Activated naive CD8-positive, alpha-beta T cell treated with anti-CD3 and anti-CD28 coated beads for 36 hours (primary cell): ENCODE data around the gene CACNA1C. TPM values are rescaled to one million over a fixed set of nuclear protein-coding genes. Genes with fewer than 3 reads are reported as not detected.
A peak's percentile ranks its signal among the peaks of the same experiment; 100 is the strongest.

Experiments
- DNase-seq: peaks from one replicate; pipeline ENCODE4 v3.0.0; 2021
- H3K27ac Mint-ChIP-seq: one replicate; pipeline ENCODE4 v1.8.0; 2022; ENCODE audit warnings: mild to moderate bottlenecking, moderate library complexity, mixed read lengths
- H3K27me3 Mint-ChIP-seq: one replicate; pipeline ENCODE4 v1.8.0; 2022; ENCODE audit warnings: mild to moderate bottlenecking, mixed read lengths
- H3K36me3 Mint-ChIP-seq: one replicate; pipeline ENCODE4 v1.8.0; 2021; ENCODE audit warnings: mild to moderate bottlenecking, mixed read lengths
- H3K4me1 Mint-ChIP-seq: one replicate; pipeline ENCODE4 v1.8.0; 2021; ENCODE audit warnings: mixed read lengths
- H3K4me3 Mint-ChIP-seq: one replicate; pipeline ENCODE4 v1.8.0; 2022; ENCODE audit warnings: mild to moderate bottlenecking, moderate library complexity, mixed read lengths
- H3K9me3 Mint-ChIP-seq: one replicate; pipeline ENCODE4 v1.8.0; 2022; ENCODE audit warnings: mixed read lengths
- total RNA-seq, 2 experiments: library from RNA; stranded (reverse); gene quantifications; one replicate each; pipeline ENCODE4 v1.2.3, GENCODE V29; 2021

Gene CACNA1C
- total RNA-seq, 2 experiments from 2014 or later = 0.02 to 0.14 TPM

DNA sequence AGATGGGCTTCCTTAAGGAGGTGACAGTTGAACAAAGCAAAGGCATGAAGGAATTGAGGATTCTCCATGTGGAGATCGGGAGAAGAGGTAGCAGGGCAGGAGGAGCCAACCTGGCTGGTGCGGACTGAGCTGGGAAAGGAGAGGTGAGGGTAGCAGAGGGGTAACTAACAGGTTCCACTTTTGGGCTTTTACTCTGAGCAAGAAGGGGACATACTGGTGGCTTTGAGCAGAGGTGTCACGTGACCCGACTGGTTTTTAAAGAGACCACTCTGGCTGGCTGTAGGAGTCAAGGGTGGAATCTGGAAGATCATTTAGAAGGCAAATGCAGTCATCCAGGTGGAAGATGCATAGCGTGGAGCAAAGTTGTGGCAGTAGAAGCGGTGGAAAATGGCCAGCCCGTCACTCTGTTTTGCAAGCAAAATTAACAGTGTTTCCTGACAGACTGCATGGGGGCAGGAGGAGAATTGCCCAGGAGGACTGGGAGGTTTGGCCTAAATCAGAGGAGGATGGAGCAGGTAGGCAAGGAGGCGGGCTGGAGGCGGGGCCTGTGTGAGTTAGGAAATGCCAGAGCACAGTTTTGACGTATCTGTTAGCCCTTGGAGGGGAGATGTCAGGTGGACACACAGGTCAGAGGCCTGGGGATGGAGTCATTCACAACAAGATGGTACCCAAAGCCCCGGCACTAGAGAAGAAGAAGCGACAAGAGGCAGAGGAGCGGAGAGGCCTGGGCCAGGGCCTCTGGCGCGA lies 585.7 kb downstream of the CACNA1C start:
- no peaks in the 10 kb centered on the region for H3K36me3 Mint-ChIP-seq
- H3K27ac Mint-ChIP-seq = no peak overlapping the region
- no peak overlapping the region for H3K4me3 Mint-ChIP-seq
- no peaks in the 10 kb centered on the region for H3K9me3 Mint-ChIP-seq
- no peak for DNase-seq
- peaks cover 20% of the 10 kb centered on the region for H3K4me1 Mint-ChIP-seq
- H3K27me3 Mint-ChIP-seq = peaks cover 8% of the 10 kb centered on the region

DNA sequence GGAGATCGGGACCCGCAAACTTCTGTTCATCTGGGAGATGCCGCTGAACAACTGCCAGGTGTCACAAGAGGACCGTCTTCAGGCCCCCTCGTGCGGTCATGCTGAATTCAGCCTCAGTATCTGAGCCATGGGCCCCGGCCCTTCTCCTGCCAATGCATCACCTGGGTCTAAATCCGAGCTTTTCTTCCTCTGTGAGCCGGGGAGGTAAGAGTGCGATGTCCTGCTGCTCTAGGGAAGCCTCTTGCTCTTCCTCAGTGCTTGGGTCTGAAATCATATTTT lies 586.2 kb downstream of the CACNA1C start:
- no peak for DNase-seq

DNA sequence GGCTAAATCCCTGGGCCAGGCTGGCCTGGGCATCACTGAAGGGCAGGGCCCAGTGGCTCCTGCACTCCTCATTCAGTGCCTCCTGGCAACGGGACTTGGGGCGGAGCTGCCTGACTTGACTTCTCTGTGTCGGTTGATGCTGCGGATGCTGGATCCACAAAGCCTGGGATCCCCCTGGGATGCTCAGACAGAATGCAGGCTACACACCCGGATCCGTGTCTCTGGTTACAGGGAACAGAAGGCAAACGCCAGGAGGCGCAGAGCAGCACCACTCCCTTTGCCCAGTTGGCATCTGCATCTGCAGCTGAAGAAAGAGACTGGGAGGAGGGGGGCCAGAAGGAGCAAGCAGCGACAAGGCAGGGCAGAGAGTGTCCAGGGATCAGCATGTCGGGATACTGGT lies 587.5 kb downstream of the CACNA1C start:
- Mint-ChIP-seq H3K27me3 (peaks cover 18% of the 10 kb centered on the region), H3K4me3 (no peak overlapping the region), H3K4me1 (peaks cover 23% of the 10 kb centered on the region), H3K36me3 (no peaks in the 10 kb centered on the region), H3K27ac (no peak overlapping the region), H3K9me3 (no peaks in the 10 kb centered on the region)
- DNase-seq = no peak

More for the DNA sequence above, 586.2 kb downstream of the CACNA1C start:
- no peak overlapping the region for H3K27ac Mint-ChIP-seq
- H3K9me3 Mint-ChIP-seq = no peaks in the 10 kb centered on the region
- peaks cover 13% of the 10 kb centered on the region for H3K27me3 Mint-ChIP-seq
- H3K36me3 Mint-ChIP-seq = no peaks in the 10 kb centered on the region
- H3K4me3 Mint-ChIP-seq = no peak overlapping the region
- peaks cover 20% of the 10 kb centered on the region for H3K4me1 Mint-ChIP-seq

DNA sequence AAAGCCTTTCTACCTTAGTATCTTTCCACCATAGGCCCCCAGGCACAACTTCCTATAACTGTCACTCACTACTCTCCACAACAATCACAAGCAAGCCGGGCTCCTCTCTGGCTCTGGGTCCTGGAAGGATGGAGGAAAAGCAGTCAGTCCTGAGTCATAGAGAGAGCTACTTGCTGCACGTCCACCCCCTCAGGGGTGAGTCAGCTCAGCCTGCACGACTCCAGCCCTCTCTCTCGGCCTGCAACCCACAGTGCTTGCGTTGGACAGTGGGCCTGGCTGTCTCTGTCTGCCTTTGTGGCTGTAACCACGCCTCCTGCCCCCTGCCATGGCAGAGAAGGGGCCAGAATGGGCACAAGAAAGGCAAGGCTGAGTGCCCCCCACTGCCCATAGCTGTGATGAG lies 587.9 kb downstream of the CACNA1C start:
- H3K9me3 Mint-ChIP-seq = no peaks in the 10 kb centered on the region
- peaks cover 20% of the 10 kb centered on the region for H3K27me3 Mint-ChIP-seq
- no peak overlapping the region for H3K27ac Mint-ChIP-seq
- DNase-seq = peak; percentile 12
- peaks cover 23% of the 10 kb centered on the region for H3K4me1 Mint-ChIP-seq
- H3K4me3 Mint-ChIP-seq = no peak overlapping the region
- no peaks in the 10 kb centered on the region for H3K36me3 Mint-ChIP-seq

DNA sequence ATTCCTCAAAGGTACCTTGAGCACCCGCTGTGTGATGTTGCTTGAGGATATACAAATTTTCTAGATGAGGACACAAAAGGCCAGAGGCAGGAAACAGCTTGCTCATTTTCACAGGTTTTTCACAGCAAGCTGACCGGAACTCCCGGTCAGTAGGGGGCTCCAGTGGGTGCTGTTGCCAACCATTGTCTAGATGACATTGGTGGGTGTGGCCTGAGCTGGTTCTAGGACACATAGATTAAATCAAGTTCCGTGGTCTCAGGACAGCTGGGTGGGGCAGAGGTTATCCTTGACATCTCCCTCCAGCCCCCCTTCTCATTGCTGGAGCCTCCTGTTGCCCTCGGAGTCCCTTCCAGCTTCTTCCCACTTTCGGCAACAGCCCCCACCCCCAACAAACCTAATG lies 588.4 kb downstream of the CACNA1C start:
- no peak for DNase-seq
- peaks cover 23% of the 10 kb centered on the region for H3K4me1 Mint-ChIP-seq
- no peaks in the 10 kb centered on the region for H3K36me3 Mint-ChIP-seq
- H3K9me3 Mint-ChIP-seq = no peaks in the 10 kb centered on the region
- peaks cover 25% of the 10 kb centered on the region for H3K27me3 Mint-ChIP-seq
- H3K27ac Mint-ChIP-seq = no peak overlapping the region
- H3K4me3 Mint-ChIP-seq = no peak overlapping the region

DNA sequence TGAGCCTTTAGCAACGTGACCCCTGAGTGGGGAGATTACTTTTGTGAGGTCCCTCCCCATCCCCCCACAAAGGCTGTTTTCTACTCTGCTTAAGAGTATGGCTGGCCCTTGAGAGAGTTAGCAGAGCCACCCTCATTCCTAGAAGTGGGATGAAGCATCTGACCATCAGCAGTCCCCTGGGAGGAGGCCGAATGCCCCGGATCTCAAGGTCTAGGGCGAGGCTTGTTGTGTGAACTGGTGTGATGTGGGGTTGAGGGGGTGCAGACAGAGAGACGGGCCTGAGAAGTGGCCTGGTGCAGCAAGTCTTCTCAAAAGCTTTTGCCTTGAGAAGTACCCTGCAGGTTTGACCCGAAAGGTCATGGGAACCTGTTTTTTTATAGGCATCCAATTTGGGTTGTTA lies 589.0 kb downstream of the CACNA1C start:
- Mint-ChIP-seq H3K9me3 (no peaks in the 10 kb centered on the region), H3K4me1 (peaks cover 23% of the 10 kb centered on the region), H3K27ac (no peak overlapping the region), H3K4me3 (no peak overlapping the region), H3K36me3 (no peaks in the 10 kb centered on the region), H3K27me3 (peaks cover 27% of the 10 kb centered on the region)
- DNase-seq = no peak

DNA sequence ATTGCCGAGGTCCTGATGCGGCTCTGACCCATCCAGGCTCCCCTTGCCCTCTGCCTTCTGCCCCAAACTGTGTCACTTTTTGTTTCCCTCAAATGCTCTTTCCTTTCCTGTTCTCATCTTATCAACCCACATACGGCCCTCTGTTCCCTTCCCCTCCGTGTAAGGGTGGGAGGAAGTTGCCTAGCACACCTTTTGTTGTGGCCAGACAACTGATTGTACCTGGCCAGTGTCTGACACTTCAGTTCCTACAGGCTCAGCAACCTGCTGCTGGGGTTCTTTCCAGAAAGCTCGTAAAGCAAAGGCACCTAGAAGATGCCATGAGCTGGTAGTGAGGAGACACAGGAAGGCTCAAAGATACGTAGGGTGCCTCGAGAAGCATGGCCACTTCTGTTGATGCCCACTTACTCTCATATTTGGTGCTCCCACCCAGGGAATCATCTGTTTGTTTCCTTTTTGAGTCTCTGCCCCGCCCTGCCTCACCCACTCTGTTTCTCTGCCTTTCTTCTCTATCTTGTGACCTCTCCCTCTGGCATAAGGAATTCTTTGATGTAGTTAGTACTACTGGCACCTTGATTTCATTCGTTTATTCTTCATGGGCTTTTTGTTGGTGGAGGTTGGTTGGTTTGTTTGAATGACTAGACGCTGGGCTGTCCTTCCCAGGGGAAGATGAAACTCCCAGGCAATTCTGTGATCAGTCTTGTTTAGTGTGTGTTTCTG lies 589.5 kb downstream of the CACNA1C start:
- Mint-ChIP-seq H3K4me1 (peaks cover 23% of the 10 kb centered on the region), H3K27me3 (peaks cover 31% of the 10 kb centered on the region), H3K9me3 (no peaks in the 10 kb centered on the region), H3K27ac (peak overlapping the region; percentile 18), H3K36me3 (no peaks in the 10 kb centered on the region), H3K4me3 (no peak overlapping the region)
- peak; percentile 11 for DNase-seq

DNA sequence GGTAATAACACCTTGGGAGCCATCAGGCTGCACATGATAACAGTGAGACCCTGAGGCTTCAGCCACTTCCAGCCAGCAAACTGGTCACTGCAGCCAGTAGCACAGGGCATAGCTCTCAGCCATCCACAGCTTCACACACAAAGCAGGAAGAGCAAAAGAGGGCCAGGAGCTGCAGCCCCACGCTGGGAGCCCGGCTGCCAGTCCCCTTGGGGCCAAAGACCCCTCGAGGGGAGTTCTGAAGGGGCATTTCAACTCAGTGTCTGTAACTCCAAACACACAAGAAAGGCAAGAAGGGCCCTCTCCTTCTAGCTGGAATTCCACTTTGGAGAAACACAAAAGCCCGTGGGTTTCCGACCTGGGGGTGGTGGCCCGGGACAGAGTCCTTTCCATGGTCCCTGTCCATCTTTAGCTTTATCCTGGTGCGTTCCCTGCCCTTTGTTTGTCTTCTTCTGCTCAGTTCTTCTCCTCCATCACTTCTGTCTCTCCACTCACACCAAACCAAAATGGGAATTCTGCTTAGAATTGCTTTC lies 590.2 kb downstream of the CACNA1C start:
- H3K36me3 Mint-ChIP-seq = no peaks in the 10 kb centered on the region
- DNase-seq = no peak
- H3K4me3 Mint-ChIP-seq = no peak overlapping the region
- H3K27ac Mint-ChIP-seq = peak overlapping the region; percentile 14
- peaks cover 23% of the 10 kb centered on the region for H3K4me1 Mint-ChIP-seq
- H3K27me3 Mint-ChIP-seq = peaks cover 31% of the 10 kb centered on the region
- no peaks in the 10 kb centered on the region for H3K9me3 Mint-ChIP-seq

DNA sequence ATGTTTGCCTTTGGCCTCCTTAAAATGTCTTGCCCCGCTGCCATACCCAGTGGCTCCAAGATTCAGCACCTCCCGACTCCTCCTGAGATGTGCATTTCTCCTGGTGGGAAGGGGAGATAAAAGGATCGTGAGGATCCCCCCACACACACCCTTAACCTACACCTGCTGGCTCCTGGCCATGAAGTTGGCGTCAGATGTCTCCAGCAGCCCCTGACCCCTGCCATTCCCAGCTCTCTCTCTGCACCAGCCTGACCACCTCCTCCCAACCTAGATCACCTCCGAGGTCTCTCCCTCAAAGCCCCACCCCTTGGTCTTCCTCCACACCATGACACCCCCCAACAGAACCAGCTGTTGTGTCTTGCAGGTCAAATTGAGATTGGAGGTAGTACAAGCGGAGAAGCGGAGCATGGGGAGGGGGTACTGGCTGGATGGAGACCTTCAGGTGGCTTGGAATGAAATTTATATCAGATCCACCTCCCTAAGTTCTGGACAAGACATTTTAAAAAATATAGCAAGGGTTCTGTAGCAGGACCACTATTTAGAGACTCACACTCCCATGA lies 590.9 kb downstream of the CACNA1C start:
- no peaks in the 10 kb centered on the region for H3K36me3 Mint-ChIP-seq
- no peak overlapping the region for H3K4me3 Mint-ChIP-seq
- peaks cover 38% of the 10 kb centered on the region for H3K27me3 Mint-ChIP-seq
- peaks cover 23% of the 10 kb centered on the region for H3K4me1 Mint-ChIP-seq
- no peak for DNase-seq
- no peaks in the 10 kb centered on the region for H3K9me3 Mint-ChIP-seq
- H3K27ac Mint-ChIP-seq = no peak overlapping the region

DNA sequence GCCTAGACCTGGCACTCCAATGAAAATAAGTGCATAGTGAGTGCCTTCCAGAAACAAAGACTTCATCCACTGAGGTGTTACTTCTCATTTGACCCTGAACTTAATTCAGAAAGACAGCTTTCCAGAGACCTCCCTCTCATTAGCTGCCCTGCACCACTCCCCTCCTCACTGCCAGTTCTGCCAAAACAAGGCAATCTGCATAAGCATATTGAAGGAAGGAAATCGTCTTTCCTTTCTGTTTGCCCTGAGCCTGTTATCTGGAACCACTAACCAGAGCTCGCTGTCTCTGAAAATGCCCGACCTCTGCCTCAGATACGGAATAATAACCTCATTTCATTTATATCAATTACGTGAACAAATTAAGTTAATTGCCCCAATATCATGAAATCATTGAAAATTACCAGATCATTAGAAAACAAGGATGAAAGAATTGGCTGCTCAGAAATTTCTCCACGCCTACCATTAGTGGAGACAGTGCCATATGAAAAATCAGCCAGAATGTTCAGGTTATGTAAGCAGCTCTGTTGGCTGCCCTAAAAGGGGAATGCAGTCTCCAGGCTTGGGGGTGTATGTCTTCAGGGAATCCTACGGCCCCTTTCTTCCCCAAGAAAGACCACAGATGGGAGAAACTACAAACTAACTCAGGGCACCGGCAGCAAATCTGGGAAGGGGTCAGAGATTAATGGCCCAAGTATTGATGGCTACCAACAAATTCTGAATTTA lies 592.1 kb downstream of the CACNA1C start:
- Mint-ChIP-seq H3K9me3 (no peaks in the 10 kb centered on the region), H3K4me1 (peaks cover 23% of the 10 kb centered on the region), H3K4me3 (no peak overlapping the region), H3K36me3 (no peaks in the 10 kb centered on the region), H3K27ac (no peak overlapping the region), H3K27me3 (peaks cover 38% of the 10 kb centered on the region)
- DNase-seq = no peak

DNA sequence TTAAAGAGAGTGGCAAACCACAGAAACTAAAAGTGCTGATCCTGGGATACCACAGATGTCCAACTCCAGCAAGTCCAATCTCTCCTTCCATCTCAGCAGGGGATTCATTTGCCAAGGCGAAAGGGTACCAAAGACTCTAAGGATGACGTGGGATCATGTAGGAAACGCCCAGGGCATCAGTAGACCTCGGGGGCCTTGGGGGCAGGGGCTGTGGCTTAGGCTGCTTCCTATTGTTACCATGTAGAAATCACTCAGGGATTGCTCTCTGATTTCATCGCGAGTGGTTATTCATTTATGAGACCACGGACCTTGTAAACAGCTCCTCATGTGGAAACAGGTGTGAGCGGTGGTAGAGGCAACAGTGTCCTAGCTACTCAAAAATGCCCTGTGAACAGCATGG lies 592.7 kb downstream of the CACNA1C start:
- Mint-ChIP-seq H3K9me3 (no peaks in the 10 kb centered on the region), H3K4me3 (no peak overlapping the region), H3K27ac (no peak overlapping the region), H3K36me3 (no peaks in the 10 kb centered on the region), H3K27me3 (peaks cover 38% of the 10 kb centered on the region), H3K4me1 (peaks cover 23% of the 10 kb centered on the region)
- no peak for DNase-seq

DNA sequence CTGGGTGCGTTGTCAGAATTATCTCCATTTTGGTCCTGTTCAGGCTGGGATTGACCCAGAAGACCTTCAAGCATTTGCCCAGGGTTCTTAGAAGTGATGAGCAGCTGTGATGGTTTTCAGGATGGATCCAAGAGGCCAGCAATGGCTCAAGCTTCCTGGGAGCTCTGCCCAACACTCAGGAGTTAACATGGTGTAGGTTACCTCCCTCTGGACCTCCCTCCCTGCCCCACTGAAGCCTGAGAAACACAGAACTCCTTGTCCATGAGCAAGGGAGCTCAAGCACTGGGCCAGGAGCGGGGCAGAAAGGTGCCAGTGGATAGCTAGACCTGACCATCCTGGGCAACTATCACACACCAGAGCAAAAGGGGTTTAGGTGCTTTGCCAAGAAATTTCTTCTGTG lies 593.6 kb downstream of the CACNA1C start:
- no peaks in the 10 kb centered on the region for H3K36me3 Mint-ChIP-seq
- peaks cover 38% of the 10 kb centered on the region for H3K27me3 Mint-ChIP-seq
- no peak for DNase-seq
- no peaks in the 10 kb centered on the region for H3K9me3 Mint-ChIP-seq
- no peak overlapping the region for H3K27ac Mint-ChIP-seq
- H3K4me1 Mint-ChIP-seq = peaks cover 19% of the 10 kb centered on the region
- no peak overlapping the region for H3K4me3 Mint-ChIP-seq

DNA sequence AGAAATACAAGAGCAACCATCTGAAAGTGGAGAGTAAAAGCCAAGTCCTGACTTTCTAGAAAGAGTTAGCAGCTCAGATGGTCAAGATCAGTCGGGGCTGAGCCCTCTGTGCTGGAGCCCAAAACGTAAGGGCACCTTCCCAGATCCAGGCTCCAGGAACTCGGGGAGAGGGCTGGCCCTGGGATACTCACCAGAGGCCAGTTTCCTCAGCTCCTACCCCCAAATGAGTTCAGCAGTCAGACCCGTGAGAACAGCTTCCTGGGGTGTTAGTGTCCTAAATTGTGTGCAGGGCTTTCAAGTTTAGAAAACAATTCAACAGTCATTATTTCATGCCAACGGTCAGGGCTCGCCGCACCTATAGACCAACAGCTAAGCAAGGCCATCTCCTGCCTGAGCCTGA lies 594.4 kb downstream of the CACNA1C start:
- no peak overlapping the region for H3K27ac Mint-ChIP-seq
- H3K4me1 Mint-ChIP-seq = peaks cover 12% of the 10 kb centered on the region
- H3K36me3 Mint-ChIP-seq = no peaks in the 10 kb centered on the region
- DNase-seq = no peak
- peaks cover 38% of the 10 kb centered on the region for H3K27me3 Mint-ChIP-seq
- no peak overlapping the region for H3K4me3 Mint-ChIP-seq
- H3K9me3 Mint-ChIP-seq = no peaks in the 10 kb centered on the region

DNA sequence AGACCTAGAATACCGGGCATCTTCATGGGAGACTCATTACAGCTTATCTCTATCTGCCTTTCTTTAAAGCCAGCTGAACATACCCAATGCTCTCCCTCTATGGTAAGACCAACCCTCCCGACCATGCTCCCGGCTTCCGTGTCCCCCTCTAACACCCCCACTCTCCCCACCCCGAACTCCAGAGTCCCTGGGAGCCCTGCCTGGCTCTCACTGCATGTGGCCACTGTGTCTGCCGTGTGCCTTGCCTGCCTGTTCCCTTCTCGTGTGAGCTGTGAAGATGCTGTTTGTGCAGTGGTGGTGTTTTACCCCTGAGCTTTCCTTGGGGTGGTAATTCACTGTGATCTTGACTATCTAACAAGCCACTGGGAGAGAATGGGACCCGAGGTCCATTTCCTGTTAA lies 595.6 kb downstream of the CACNA1C start:
- no peak for DNase-seq
- H3K9me3 Mint-ChIP-seq = no peaks in the 10 kb centered on the region
- H3K36me3 Mint-ChIP-seq = no peaks in the 10 kb centered on the region
- H3K27ac Mint-ChIP-seq = no peak overlapping the region
- peaks cover 34% of the 10 kb centered on the region for H3K27me3 Mint-ChIP-seq
- no peak overlapping the region for H3K4me3 Mint-ChIP-seq
- H3K4me1 Mint-ChIP-seq = peaks cover 3% of the 10 kb centered on the region
